HepG2 (cell line): Measurements from ENCODE around the gene ZNF207. TPM values are rescaled to one million over a fixed set of nuclear protein-coding genes. Genes with fewer than 3 reads are reported as not detected.
A peak's percentile ranks its signal among the peaks of the same experiment; 100 is the strongest.
"Not testable (repeated sequence)": the region's sequence is repeated elsewhere in the genome, so short reads cannot be mapped to it uniquely, and the experiment has no call there.

ENCODE experiments used
- ATAC-seq: fragments of 200-7000 bp; cut with Tn5 transposase; 3 replicates; pipeline ENCODE4 v1.9.1; 2020; ENCODE audit warnings: mild to moderate bottlenecking, moderate library complexity
- BruUV-seq: library from RNA; stranded (reverse); fragments of 400-500 nt; replicated peaks from 2 replicates; lab custom pipeline; 2021; lab: Mats Ljungman, UMichigan
- CTCF ChIA-PET: fragments of 300-600 bp; formaldehyde crosslinking; extraction: SDS; loops from one replicate; lab custom pipeline; 2021; ENCODE audit warnings: low total read pairs, inconsistent platforms, low intra/inter-chr PET ratio; lab: Yijun Ruan, JAX
- POLR2A ChIA-PET: fragments of 350-600 bp; sonication (Branson Sonifier 250); formaldehyde crosslinking; loops from one replicate; lab custom pipeline; 2020; ENCODE audit warnings: antibody characterized with exemption, inconsistent platforms; lab: Yijun Ruan, JAX
- DNase-seq: peaks from one replicate; pipeline ENCODE4 v3.0.0-alpha.2; 2015; ENCODE audit warnings: low spot score
- FAIRE-seq: peaks from 3 replicates; lab custom pipeline; 2011; peaks lifted over from hg19 to GRCh38; lab: Jason Lieb, UNC
- H2AFZ ChIP-seq: one replicate; pipeline ENCODE4 v1.6.1; 2011; ENCODE audit warnings: low read length, inconsistent platforms
- H3K27ac ChIP-seq: fragments of 300-600 bp; 3 replicates; pipeline ENCODE4 v1.8.0; 2011; ENCODE audit warnings: mixed run types, mild to moderate bottlenecking, mixed read lengths, low read length, inconsistent platforms; ENCODE audit not compliant: insufficient read depth; ENCODE audit errors: extremely low read length
- H3K27me3 ChIP-seq, 2 experiments: fragments of 200-600 bp in 1 of 2; 2 replicates in 1 of 2; 3 replicates in 1 of 2; pipeline versions ENCODE4 v1.6.0 to v1.8.0; 2011; ENCODE audit warnings: low read length in 2 of 2, mild to moderate bottlenecking in 2 of 2, moderate library complexity in 2 of 2, inconsistent platforms in 1 of 2; ENCODE audit not compliant: insufficient read depth in 2 of 2, control insufficient read depth in 1 of 2
- H3K36me3 ChIP-seq, 2 experiments: fragments of 200-600 bp in 1 of 2; replicated peaks in 1 of 2; 2 replicates in 1 of 2; 3 replicates in 1 of 2; pipeline versions ENCODE4 v1.5.1 to v1.8.0; 2011; ENCODE audit warnings: low read length in 2 of 2, inconsistent platforms in 1 of 2; ENCODE audit not compliant: insufficient read depth in 2 of 2, control insufficient read depth in 1 of 2
- H3K4me1 ChIP-seq: 2 replicates; pipeline ENCODE4 v1.5.1; 2012; ENCODE audit warnings: low read length, inconsistent platforms; ENCODE audit not compliant: insufficient read depth
- H3K4me2 ChIP-seq: 2 replicates; pipeline ENCODE4 v1.6.0; 2011; ENCODE audit warnings: low read depth, low read length, inconsistent platforms
- H3K4me3 ChIP-seq, 3 experiments: fragments of 200-600 bp in 1 of 3; sonication (generic), shearing (Covaris generic) in 1 of 3; replicated peaks in 1 of 3; 2 replicates each; pipeline ENCODE4 v1.5.1; 2011 to 2016; ENCODE audit warnings: low read length in 3 of 3, inconsistent platforms in 2 of 3, low read depth in 2 of 3, mild to moderate bottlenecking in 2 of 3, control low read depth in 1 of 3, mixed read lengths in 1 of 3; ENCODE audit not compliant: insufficient read depth in 1 of 3
- H3K79me2 ChIP-seq: one replicate; pipeline ENCODE4 v1.6.1; 2011; ENCODE audit warnings: low read length, inconsistent platforms; ENCODE audit not compliant: insufficient read depth
- H3K9ac ChIP-seq: 2 replicates; pipeline ENCODE4 v1.6.0; 2011; ENCODE audit warnings: mild to moderate bottlenecking, low read depth, low read length, inconsistent platforms; ENCODE audit not compliant: insufficient read depth
- H3K9me3 ChIP-seq: 2 replicates; pipeline ENCODE4 v1.5.1; 2012; ENCODE audit warnings: mild to moderate bottlenecking, low read length
- H4K20me1 ChIP-seq: 2 replicates; pipeline ENCODE4 v1.6.0; 2011; ENCODE audit warnings: inconsistent platforms, mild to moderate bottlenecking, low read length, moderate library complexity; ENCODE audit not compliant: insufficient read depth
- BATF2 ChIP-seq: sonication (generic); formaldehyde crosslinking; IDR thresholded peaks from 2 replicates; pipeline ENCODE4 v1.8.0; 2022; ENCODE audit warnings: mild to moderate bottlenecking, missing genetic modification reagents, moderate library complexity
- IRX3 ChIP-seq: sonication (generic); formaldehyde crosslinking; IDR thresholded peaks from 2 replicates; pipeline ENCODE4 v1.8.1; 2023; ENCODE audit warnings: mild to moderate bottlenecking, low read depth, missing genetic modification reagents, borderline replicate concordance
- KLF6 ChIP-seq: IDR thresholded peaks from 2 replicates; pipeline ENCODE4 v1.8.0; 2016; ENCODE audit warnings: missing biosample characterization, missing genetic modification reagents
- MEF2D ChIP-seq: sonication (generic); formaldehyde crosslinking; IDR thresholded peaks from 2 replicates; pipeline ENCODE4 v1.5.1; 2020; ENCODE audit warnings: mild to moderate bottlenecking, missing genetic modification reagents
- POLR2G ChIP-seq: fragments of 200-400 bp; formaldehyde crosslinking; IDR thresholded peaks from 2 replicates; pipeline ENCODE4 v1.6.1; 2018; ENCODE audit warnings: mild to moderate bottlenecking, low read depth, low read length, moderate library complexity
- RBM22 ChIP-seq: fragments of 200-400 bp; formaldehyde crosslinking; optimal IDR thresholded peaks from 2 replicates; pipeline ENCODE3; 2017; ENCODE audit warnings: mild to moderate bottlenecking, low read length, moderate library complexity
- ZBTB33 ChIP-seq: sonication (generic); formaldehyde crosslinking; IDR thresholded peaks from 2 replicates; pipeline ENCODE4 v1.4.0; 2020; ENCODE audit warnings: missing genetic modification reagents
- ZNF260 ChIP-seq: sonication (generic); formaldehyde crosslinking; IDR thresholded peaks from 2 replicates; pipeline ENCODE4 v1.4.0; 2020; ENCODE audit warnings: missing genetic modification reagents, low read depth, mild to moderate bottlenecking, borderline replicate concordance
- ZNF512B ChIP-seq: sonication (generic); formaldehyde crosslinking; IDR thresholded peaks from 2 replicates; pipeline ENCODE4 v1.5.1; 2020; ENCODE audit warnings: missing genetic modification reagents, mild to moderate bottlenecking, borderline replicate concordance
- ZNF784 ChIP-seq: sonication (generic); formaldehyde crosslinking; IDR thresholded peaks from 2 replicates; pipeline ENCODE4 v1.5.1; 2020; ENCODE audit warnings: missing genetic modification reagents, mild to moderate bottlenecking, borderline replicate concordance
- WGBS: methylation state at CpG from one replicate; pipeline ENCODE4 v1.1.6; 2017; ENCODE audit warnings: low lambda C conversion rate; 5-methylcytosine and 5-hydroxymethylcytosine counted together
- in situ Hi-C: cut with HindIII; loops from 2 replicates; pipeline ENCODE4 v1.10.0; 2017; ENCODE audit warnings: low pct_unique_long_range_greater_than_20kb; ENCODE audit not compliant: extremely low pct_ligation_motif_present
- intact Hi-C: fragments of 100-400 bp; cut with micrococcal nuclease; formaldehyde crosslinking; loops from one replicate; pipeline ENCODE4 v1.10.0; 2022; ENCODE audit not compliant: unreplicated experiment
- polyA plus RNA-seq, 8 experiments: library from polyadenylated mRNA; depleted of rRNA in 3 of 8; stranded (reverse) in 7 of 8; unstranded in 1 of 8; fragments of >200 nt; fragmentation: Illumina TruSeq in 4 of 8; extraction: Trizol in 4 of 8; gene quantifications; 2 replicates each; pipeline versions ENCODE4 v1.2.1 to v1.2.3, GENCODE V29; 2011 to 2016; ENCODE audit warnings: low read depth in 4 of 8, missing spikeins in 1 of 8, mixed read lengths in 1 of 8; ENCODE audit not compliant: insufficient read depth in 1 of 8
- total RNA-seq, 5 experiments: library from RNA; depleted of rRNA; stranded (reverse); fragments of >200 nt; fragmentation: Illumina TruSeq; extraction: Trizol; gene quantifications; 2 replicates each; pipeline ENCODE4 v1.2.3, GENCODE V29; 2016; ENCODE audit warnings: low read depth in 1 of 5

ZNF207 gene
- total and polyA plus RNA-seq, 2 of the 13 experiments (the other 11 are each of a cell fraction or from before 2014, with no cell fraction given), result 150 to 164 TPM

- H3K9me3 ChIP-seq, in situ Hi-C loops, H3K27me3 ChIP-seq, ATAC-seq, H2AFZ ChIP-seq, FAIRE-seq, BruUV-seq, CTCF ChIA-PET, POLR2A ChIA-PET, H3K27ac ChIP-seq, DNase-seq, intact Hi-C loops: not testable (repeated sequence)
- peaks cover 8 to 37% of the 10 kb centered on the region in 2 experiments for H3K36me3 ChIP-seq
- H3K4me3 ChIP-seq, result peak overlapping the region; percentile 64 to 98 (median 97); a peak in 5 of 6 replicates
- peak; percentile 54; the same call in 1 of the 2 replicates for TF ChIP-seq ZBTB33 (CRISPR knock-in tag)
- peaks cover 60% of the 10 kb centered on the region for H3K4me1 ChIP-seq
- peaks cover 62% of the 10 kb centered on the region for H4K20me1 ChIP-seq
- WGBS, result 86% methylated on average over 9 of the region's 9 CpGs
- peaks cover 85% of the 10 kb centered on the region for H3K79me2 ChIP-seq
- H3K9ac ChIP-seq, result peak overlapping the region; percentile 100
- H3K4me2 ChIP-seq, result peak overlapping the region; percentile 77
These were observed 2.8 kb downstream of the ZNF207 start for GRCh38 chr17:32352734-32353133.

GRCh38 chr17:32355649-32356377 is 5.9 kb downstream of the ZNF207 start:
- Histone ChIP-seq H3K27ac (no peak overlapping the region), H2AFZ (no peak overlapping the region), H3K4me3 (no peak overlapping the region), H3K36me3 (peaks cover 18 to 63% of the 10 kb centered on the region in 2 experiments), H3K27me3 (no peaks in the 10 kb centered on the region), H3K4me2 (peak overlapping the region; percentile 31), H3K9me3 (no peaks in the 10 kb centered on the region), H4K20me1 (peaks cover 75% of the 10 kb centered on the region), H3K9ac (no peak overlapping the region), H3K79me2 (peaks cover 81% of the 10 kb centered on the region), H3K4me1 (peaks cover 47% of the 10 kb centered on the region)
- in situ Hi-C loops (no loop called here), intact Hi-C loops (no loop called here)
- 91% methylated on average over 6 of the region's 6 CpGs for WGBS
- ChIA-PET POLR2A (no interaction called here), CTCF (no interaction called here)
- BruUV-seq, result no TSS peak
- ATAC-seq (no peak), FAIRE-seq (no peak), DNase-seq (no peak)
- TF ChIP-seq RBM22, result peak; percentile 50
- no peak for TF ChIP-seq ZNF784
- TF ChIP-seq KLF6 (CRISPR knock-in tag), result no peak
- TF ChIP-seq POLR2G, result no peak
- no peak for TF ChIP-seq ZNF260
- no peak for TF ChIP-seq ZNF512B (CRISPR knock-in tag)
- no peak for TF ChIP-seq BATF2
- TF ChIP-seq MEF2D (CRISPR knock-in tag), result no peak
- no peak for TF ChIP-seq IRX3 (CRISPR knock-in tag)
